ENCODE measurements around the gene PIM3.

PIM3 gene

GRCh38 chr22:49992921-49993648 lies 32.5 kb downstream of the PIM3 start:
- DNase-seq, result peak; percentile 41

GRCh38 chr22:49993649-49994360 lies 33.2 kb downstream of the PIM3 start:
- no peak for DNase-seq

- DNase-seq, result no peak
Measured at GRCh38 chr22:49994361-49995040, 33.9 kb downstream of the PIM3 start.

- DNase-seq, result no peak
Measured at GRCh38 chr22:49995041-49995360, 34.4 kb downstream of the PIM3 start.

GRCh38 chr22:49995361-49996118 lies 35.0 kb downstream of the PIM3 start:
- DNase-seq, result no peak

GRCh38 chr22:49996119-49996517 lies 35.5 kb downstream of the PIM3 start:
- no peak for DNase-seq

- DNase-seq, result no peak
Measured at GRCh38 chr22:49996518-49997250, 36.1 kb downstream of the PIM3 start.

DNA sequence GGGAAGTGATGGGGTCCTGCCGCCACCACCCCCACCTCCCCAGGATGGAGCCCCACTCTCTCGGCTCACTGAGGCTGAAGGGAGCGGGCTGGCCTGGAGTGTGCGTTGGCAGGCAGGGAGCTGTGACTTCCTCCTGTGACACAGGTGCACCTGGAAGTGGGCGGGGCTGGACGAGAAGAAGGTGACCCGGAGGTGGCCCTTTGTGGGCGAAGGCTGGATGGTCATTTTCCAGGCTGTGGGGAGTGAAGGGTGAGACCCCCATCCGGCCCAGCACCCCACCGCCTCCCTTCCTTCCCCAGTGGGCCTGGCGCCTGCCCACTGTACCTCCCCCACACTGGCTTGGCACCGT lies 36.7 kb downstream of the PIM3 start:
- DNase-seq, result no peak

GRCh38 chr22:49997932-49998717 lies 37.6 kb downstream of the PIM3 start:
- no peak for DNase-seq

- no peak for DNase-seq
Measured at GRCh38 chr22:49998718-49999062, 38.1 kb downstream of the PIM3 start.

DNA sequence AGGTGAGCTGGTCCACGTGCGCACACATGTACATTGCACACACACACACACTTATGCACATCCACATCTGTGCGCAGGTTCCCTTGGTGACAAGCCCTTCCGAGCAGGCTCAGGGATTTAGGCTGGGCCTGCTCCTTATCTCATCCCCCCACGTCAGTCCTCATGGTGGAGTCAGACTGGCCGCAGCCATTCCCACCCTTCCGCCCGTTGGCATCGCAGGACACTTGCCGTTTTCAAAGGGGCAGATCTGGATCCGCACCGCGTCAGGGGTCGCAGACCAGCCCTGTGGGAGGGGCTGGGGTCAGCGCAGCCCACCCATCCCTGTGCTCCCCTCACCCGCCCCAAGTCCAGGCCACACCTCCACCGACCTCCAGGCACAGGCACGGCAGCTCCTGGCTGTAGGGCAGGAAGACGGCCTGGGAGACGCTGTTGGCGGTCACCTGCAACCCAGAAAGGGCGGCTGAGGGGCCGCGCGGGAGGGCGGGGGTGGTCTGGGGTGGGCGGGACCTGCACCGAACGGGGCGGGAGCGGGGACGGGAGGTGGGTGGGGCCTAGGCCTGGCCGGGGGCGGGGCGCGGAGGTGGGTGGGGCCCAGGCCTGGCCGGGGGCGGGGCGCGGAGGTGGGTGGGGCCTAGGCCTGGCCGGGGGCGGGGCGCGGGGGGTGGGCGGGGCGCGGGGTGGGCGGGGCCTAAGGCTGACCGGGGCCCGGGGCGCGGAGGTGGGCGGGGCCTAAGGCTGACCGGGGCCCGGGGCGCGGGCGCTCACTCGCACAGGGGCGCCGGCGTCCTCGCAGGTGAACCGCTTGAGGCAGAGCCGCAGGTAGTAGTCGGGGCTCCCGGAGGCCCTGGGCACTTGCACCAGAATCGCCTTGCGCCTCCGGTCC lies 38.7 kb downstream of the PIM3 start:
- no peak for DNase-seq

DNA sequence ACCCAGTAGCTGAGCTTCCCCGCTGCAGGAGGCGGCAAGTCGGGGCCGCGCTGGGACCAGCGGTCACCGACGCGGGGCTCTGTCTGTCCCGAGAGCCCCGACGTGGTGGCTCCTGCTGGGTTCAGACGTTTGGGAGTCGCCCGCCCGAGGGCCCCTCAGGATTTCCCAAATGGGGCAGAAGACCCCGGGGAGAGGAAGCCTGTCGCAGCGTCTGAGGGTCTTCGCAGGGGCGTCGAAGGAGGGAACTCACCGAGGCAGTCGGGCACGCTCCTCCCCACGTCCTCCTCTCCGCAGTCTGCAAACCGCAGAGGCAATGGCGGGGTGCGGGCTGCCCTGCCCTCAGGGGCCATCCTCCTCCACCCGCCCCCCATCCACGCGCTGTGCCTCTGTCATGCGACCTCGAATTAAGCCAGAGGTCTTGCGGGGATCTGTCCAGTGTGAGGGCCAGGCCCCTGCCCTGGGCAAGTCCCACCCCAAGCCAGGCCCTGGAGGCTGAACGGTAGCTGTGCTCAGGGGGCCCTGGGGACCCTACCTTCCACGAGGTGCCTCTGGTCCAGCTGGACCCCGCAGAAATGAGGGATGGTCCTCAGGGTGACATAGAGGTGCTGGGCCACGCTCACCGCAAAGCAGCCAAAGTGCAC lies 39.5 kb downstream of the PIM3 start:
- DNase-seq, result no peak

DNA sequence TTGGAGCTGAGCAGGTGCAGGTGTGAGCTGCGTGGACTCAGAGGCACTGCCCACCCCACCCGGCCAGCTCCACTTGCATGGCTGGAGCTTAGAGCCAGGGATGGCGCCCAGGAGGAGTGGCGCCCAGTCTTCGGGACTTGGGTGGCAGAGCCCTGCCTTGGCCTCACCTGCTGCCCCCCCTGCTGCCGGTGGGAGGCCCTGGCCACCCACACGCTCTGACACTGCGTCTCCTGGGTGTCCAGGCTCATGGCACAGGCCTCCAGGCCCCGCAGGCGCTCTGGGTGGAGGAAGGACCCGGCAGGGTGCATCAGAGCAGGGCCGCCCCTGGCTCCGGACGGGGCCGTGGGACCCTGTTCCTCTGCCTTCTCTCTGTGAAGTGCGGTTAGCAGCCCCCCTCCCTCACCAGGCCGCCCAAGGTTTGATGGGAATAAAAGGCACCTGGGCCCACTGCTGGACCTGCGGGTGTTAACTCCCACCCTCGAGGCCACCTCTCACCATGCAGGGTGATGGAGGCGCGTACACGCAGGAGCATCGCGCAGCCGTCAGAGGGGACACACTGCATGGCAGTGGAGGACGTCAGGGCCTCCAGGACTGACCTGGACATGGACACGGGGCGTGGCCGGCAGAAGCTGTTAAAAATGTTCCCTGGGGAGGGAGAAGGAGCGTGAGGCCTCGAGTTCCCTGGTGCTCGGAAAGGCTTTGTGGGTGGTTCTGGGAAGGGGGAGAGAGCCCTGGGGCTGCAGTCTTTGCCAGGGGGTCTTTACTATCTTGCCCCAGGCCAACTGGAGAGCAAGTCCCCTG lies 40.2 kb downstream of the PIM3 start:
- no peak for DNase-seq

DNA sequence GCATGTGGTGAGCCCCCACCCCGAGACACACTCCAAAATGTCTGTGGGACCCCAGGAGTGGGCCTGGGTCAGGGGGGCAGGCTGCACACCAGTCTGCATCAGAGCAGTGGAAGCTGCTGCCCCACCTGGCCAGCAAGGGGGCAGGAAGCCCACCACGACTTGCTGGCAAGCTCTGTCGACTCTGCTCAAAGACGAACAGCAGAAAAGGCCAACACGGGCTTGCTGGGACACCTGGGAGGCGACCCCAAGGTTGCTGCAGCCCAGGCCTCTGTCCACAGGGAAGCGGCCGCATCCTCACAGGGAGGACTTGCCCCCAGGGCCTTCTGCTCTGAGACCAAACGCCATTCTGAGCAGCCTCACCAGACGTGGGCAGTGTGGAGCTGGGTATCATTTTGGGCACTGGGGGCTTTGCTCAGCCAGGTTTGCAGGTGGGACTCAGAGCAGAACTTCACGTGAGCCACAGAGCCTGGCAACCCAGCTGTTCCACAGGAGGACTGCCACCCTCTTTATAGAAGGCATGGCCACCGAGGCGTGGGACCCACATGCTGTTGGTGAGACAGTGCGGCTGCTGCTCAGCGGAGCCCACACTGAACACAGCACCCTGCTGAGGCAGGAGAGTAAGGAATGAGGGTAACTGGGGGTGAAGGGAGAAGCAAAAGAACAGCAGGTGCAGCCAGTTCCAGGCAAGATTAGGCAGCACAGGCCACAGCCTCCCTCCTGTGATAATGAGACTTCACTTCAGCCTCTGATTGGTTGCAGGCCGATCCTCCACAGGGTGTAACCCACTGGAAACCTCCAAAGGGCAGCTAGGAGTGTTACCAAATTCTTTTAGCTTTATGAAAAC lies 41.0 kb downstream of the PIM3 start:
- no peak for DNase-seq

DNA sequence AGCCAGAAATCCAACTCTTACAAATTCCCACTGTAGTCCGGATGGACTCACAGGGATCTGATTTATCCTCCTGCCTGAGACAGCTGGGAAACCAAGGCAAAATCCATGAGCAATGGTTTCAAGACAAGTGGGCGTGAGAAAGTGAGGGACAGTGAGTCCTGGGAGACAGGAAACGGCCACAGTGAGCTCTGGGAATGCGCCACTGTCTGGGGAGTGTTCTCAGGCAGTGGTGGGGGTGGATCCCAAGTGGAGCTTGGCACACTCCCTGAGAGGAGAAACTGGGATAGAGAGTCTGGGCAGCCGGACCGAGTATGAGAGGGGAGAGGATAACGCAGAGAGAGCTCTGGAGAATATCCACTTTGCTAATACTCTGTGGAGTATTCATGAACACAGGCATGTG lies 42.2 kb downstream of the PIM3 start:
- no peak for DNase-seq

DNA sequence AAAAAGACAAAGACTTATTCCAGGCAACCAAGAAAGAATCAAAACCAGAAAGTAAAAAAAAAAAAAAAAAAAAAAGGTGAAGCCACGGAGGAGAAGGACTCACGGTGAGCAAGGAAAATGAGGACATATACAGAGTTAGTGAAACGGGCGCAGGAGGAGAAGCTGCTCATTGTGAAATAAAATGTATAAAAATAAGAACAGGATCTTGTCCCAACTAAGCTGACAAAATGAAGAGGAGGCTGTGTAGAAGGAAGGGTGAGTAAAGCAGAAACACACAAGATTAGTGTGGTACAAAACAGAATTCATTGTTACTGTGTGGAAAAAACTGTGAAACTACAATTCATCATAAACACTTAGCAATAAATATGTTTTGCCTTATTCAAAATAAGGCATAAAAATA lies 44.3 kb downstream of the PIM3 start:
- DNase-seq, result no peak

DNA sequence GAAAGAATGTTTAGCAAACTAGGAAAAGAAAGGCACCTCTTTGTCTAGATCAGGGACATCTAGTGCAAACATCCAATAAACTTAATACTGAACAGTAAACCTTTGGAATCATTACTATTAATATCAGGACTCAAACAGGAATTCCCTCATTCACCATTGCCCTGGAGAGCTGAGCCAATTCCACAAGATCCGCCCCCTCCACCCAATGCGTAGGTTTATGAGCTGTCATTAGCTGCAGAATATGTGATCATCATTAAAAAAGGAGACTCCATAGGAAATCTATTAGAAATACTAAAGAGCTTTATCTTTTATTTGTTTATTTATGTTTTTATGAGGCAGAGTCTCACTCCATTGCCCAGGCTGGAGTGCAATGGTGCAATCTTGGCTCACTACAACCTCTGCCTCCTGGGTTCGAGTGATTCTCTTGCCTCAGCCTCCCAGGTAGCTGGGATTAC lies 46.5 kb downstream of the PIM3 start:
- no peak for DNase-seq

All from OCI-M1 (cell line).